GM19099 (cell line): ENCODE results near the gene TMEM134.

ENCODE experiments used
- POLR2A ChIP-seq: IDR thresholded peaks from 3 replicates; pipeline ENCODE4 v1.6.1; 2011; ENCODE audit warnings: low read depth; ENCODE audit not compliant: insufficient read length; ENCODE audit errors: extremely low read depth

TMEM134 gene

GRCh38 chr11:67493548-67494370 is 24.7 kb upstream of the TMEM134 start:
- TF ChIP-seq POLR2A = no peak

DNA sequence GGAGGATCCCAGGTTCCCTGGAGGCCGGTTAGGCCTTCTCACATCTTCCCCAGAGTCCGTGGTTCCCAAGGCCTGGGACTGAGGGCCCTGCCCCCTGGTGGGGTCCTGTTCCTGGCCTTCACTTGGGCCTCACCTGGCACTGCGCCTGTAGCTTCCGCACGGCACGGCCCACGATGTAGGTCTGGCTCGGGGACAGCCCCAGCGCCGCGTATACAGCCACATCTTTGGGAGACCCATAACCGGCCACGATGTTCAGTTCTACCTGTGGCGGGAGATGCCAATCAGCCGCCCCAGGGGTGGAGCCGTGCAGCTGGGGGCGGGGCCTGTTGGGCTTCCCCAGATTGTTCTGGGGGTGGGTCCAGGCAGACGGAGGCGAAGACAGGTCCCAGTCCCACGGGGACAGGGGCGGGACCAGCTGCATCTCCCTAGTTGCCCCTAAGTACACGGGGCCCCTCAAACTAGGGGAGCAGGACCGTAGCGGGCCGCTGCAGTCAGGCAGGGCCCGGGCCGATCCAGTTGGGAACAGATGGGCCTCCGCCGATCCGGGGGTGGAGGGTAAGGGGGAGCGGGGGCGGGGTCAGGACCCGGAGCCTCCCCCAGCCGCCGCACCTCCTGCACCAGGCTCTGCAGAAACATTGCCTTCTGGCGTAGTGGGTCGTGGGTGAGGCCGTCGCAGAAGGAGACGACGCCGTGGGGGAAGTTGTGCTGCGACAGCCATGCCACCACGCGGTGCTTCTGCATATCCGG is 23.9 kb upstream of the TMEM134 start:
- no peak for TF ChIP-seq POLR2A

DNA sequence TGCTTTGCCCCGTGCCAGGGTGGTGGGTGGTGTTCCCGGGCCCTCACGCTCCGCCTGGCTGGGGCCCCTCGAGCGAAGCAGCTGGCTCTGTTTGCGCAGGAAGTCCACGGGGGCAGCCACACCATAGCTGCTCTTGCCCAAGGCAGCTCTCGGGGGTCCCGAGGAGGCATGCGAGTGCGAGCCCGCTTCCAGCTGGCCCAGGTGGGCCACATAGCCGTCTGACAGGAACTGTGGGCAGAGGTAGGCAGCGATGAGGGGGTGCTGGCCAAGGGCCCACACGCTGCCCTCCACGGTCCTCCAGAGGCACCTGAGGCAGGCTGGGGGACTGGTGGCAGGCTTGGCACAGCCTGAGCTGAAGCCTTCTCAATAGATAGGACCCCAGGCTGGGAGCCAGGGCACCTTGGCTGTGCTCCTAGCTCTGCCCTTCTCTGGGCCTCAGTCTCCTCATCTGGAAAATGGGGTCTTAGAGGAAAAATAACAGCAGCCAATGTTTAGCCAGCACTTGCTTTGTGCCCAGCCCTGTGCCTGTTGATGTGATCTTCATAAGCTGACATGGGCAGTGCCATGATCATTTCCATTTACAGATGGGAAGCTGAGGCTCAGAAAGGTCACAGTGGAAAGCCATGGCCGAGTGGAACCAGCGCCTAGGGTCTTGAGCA is 23.1 kb upstream of the TMEM134 start:
- no peak for TF ChIP-seq POLR2A

GRCh38 chr11:67491276-67492068 is 22.4 kb upstream of the TMEM134 start:
- TF ChIP-seq POLR2A = no peak

DNA sequence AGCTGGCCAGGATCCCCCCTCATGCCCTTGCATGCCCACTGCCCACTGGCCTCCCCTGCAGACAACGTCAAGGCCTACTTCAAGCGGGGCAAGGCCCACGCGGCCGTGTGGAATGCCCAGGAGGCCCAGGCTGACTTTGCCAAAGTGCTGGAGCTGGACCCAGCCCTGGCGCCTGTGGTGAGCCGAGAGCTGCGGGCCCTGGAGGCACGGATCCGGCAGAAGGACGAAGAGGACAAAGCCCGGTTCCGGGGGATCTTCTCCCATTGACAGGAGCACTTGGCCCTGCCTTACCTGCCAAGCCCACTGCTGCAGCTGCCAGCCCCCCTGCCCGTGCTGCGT is 21.6 kb upstream of the TMEM134 start:
- no peak for TF ChIP-seq POLR2A

DNA sequence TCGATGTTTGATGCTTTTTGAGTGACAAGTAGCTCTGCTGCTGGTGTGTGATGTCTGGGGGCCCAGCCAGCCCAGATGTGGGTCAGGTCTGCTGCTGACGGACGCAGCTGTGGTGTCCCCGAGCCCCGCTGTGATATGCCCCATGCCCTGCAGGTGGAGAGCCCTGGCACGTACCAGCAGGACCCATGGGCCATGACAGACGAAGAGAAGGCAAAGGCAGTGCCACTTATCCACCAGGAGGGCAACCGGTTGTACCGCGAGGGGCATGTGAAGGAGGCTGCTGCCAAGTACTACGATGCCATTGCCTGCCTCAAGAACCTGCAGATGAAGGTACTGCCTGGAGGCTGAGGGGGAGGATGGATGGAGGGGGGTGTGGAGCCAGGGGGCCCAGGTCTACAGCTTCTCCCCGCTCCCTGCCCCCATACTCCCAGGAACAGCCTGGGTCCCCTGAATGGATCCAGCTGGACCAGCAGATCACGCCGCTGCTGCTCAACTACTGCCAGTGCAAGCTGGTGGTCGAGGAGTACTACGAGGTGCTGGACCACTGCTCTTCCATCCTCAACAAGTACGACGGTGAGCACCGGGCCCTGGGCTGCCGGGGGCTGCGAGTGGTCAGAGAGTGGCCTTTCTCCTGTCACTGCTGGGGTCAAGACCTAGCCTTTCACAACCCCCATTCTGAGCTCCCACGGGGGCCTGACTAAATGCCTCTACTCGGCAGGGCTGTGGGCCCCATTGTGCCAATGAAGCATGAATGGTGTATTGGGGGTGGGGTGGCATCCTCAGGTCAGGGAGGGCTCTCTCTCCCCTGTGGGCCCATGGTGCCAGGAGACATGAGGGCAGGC is 21.1 kb upstream of the TMEM134 start:
- TF ChIP-seq POLR2A = no peak

GRCh38 chr11:67489203-67489884 is 20.3 kb upstream of the TMEM134 start:
- no peak for TF ChIP-seq POLR2A

DNA sequence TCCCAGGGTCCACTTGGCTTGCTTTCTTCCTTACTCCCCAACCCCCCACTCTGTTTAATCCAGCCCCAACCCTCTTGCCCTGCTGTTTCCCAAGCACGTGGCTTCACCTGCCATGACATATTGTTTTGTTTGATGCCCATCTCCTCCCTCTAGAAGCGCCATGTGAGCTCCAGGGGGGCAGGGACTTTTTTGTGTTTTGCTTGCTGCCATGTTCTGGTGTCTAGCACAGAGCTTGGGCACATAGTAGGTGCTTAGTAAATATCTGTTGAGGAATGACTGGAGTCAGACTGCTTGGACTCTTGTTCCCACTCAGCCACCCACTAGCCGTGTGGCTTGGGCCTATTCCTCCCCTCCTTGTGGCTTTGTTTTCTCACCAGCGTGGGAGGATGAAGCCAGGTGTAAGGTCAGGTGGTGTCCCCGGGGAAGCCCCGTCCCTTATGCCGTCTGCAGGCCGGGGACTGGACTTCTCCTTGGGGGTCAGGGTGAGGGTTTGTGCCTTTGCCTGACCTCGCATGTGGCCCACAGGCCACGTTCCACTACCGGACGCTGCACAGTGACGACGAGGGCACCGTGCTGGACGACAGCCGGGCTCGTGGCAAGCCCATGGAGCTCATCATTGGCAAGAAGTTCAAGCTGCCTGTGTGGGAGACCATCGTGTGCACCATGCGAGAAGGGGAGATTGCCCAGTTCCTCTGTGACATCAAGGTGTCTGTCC is 17.6 kb upstream of the TMEM134 start:
- no peak for TF ChIP-seq POLR2A

GRCh38 chr11:67485873-67486361 is 16.9 kb upstream of the TMEM134 start:
- peak; percentile 92 for TF ChIP-seq POLR2A

GRCh38 chr11:67484847-67485311 is 15.8 kb upstream of the TMEM134 start:
- TF ChIP-seq POLR2A = no peak

DNA sequence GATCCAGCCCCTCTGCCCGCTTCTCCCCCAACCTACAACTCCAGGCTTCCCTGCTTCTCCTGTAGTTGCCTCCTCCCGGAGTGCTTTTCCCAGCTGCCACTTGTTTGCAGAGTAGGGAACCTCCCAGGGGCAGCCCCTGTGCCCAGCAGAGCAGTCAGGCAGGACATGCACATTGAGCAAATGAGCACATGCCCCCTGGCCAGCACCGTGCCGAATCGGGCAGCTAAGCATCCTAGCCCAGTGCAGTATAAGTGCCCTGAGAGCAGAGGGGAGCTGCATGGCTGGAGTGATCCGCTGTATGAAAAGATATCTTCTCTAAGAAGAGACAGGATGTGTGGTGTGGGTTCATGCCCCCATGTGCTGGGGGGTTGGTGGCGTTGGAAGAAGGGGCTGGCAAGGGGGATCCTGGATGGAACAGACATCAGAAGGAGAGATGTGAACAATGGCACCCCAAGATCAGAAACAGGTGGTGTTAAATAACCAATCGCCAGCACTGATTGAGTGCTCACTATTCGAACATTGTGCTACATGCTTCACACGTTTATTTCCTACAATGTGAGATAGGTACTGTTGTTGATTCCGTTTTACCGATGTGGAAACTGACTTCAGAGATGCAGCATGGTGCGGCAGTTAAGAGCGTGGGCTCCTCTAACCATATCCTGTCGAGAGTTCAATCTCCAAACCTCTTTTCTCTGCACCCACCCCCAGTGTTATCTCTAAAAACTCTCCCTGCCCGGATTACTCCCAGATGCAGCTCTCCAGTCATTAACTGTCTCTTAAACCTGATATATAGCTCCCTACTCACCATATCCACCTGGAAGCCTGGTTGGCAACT is 15.0 kb upstream of the TMEM134 start:
- TF ChIP-seq POLR2A = no peak

DNA sequence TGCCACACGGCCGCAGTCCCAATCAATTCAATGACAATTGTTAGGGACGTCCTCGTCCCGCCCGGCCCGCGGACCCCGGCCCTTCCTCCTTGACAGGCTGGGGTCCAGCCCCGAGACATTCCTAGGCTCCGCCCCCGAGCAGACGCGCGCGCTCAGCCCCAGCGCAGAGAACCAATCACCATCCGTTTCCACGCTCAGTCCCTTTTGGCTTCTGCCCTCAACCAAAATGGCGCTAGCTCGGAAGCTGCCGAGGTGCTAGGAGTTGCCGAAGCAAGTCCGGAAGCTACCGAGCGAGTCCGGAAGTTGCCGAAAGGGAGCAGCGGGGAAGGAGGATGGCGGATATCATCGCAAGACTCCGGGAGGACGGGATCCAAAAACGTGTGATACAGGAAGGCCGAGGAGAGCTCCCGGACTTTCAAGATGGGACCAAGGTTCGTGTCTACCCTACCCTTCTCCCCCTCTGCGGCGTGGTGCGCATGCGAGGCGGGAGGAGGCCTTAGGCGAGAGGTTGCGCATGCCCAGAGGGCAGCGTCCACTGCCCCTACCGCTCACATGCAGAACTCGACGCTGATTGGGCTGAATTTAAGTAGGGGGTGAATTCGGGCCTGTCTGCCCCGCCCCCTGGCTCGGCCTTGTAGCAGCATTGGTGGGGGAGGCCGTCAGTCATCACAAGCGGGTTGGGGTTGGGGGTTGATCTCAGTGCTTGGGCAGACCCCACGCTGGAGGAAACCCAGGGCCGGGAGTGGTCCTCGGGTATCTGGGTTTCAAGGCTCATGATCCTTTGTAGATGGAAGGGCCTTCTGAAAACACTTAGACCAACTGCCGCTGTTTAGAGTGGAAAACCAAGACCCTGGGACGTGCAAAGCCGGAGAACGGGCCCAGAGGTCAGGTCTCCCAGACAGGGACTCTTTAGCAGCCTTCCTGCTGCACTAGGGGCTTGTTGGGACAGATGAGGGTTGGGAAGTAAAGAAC is 14.1 kb upstream of the TMEM134 start, which contains the start of gene AIP:
AIP (plus strand) TSS at position 200 of the 972 bp plus-strand sequence; CDS start at position 333, 133 bp downstream.
- TF ChIP-seq POLR2A = peak; percentile 73
